MG63 (cell line): ENCODE results near the gene KRT9. TPM values are rescaled to one million over a fixed set of nuclear protein-coding genes. Genes with fewer than 3 reads are reported as not detected.
"Not testable (repeated sequence)": the region's sequence is repeated elsewhere in the genome, so short reads cannot be mapped to it uniquely, and the experiment has no call there.

Experiments used
- DNase-seq: peaks from one replicate; pipeline ENCODE4 v3.0.0-alpha.2; 2020
- H3K27me3 ChIP-seq: fragments of 250-450 bp; sonication (Bioruptor Pico); 2 replicates; pipeline ENCODE4 v1.5.1; 2020; ENCODE audit warnings: mild to moderate bottlenecking, moderate library complexity
- H3K36me3 ChIP-seq: fragments of 250-450 bp; sonication (Bioruptor Pico); 2 replicates; pipeline ENCODE4 v1.5.1; 2020; ENCODE audit warnings: mild to moderate bottlenecking, moderate library complexity
- H3K4me3 ChIP-seq: fragments of 250-450 bp; sonication (Bioruptor Pico); 2 replicates; pipeline ENCODE4 v1.5.1; 2020; ENCODE audit warnings: mild to moderate bottlenecking, moderate library complexity
- H3K9me3 ChIP-seq: fragments of 250-450 bp; sonication (Bioruptor Pico); 2 replicates; pipeline ENCODE4 v1.5.1; 2020; ENCODE audit warnings: mild to moderate bottlenecking, moderate library complexity
- total RNA-seq: library from RNA; depleted of rRNA; stranded (reverse); fragments of >200 nt; shearing (Covaris generic); gene quantifications from 2 replicates; pipeline ENCODE4 v1.2.3, GENCODE V29; 2014; ENCODE audit warnings: low replicate concordance; rRNA removed

The KRT9 gene
- not detected in 2 replicates for total RNA-seq

- H3K9me3 ChIP-seq, result no peaks in the 10 kb centered on the region
- no peaks in the 10 kb centered on the region for H3K27me3 ChIP-seq
- no peak within 1 kb of the TSS for H3K4me3 ChIP-seq
- DNase-seq, result no peak
- H3K36me3 ChIP-seq, result no peaks in the 10 kb centered on the region
Measured at GRCh38 chr17:41571561-41572434, at the start of gene KRT9. Gene KRT9 (minus strand): TSS chr17:41572059. CDS start chr17:41571992, 67 bp downstream.

- H3K9me3 ChIP-seq, H3K36me3 ChIP-seq, H3K27me3 ChIP-seq, H3K4me3 ChIP-seq, DNase-seq: not testable (repeated sequence)
Measured at GRCh38 chr17:41621435-41621817, 49.6 kb upstream of the KRT9 start.

- H3K4me3 ChIP-seq, result no peak overlapping the region
- no peaks in the 10 kb centered on the region for H3K27me3 ChIP-seq
- no peak for DNase-seq
- H3K36me3 ChIP-seq, result no peaks in the 10 kb centered on the region
- H3K9me3 ChIP-seq, result no peaks in the 10 kb centered on the region
Measured at GRCh38 chr17:41620583-41621434, 49.0 kb upstream of the KRT9 start.

- H3K27me3 ChIP-seq, H3K9me3 ChIP-seq, H3K4me3 ChIP-seq, DNase-seq, H3K36me3 ChIP-seq: not testable (repeated sequence)
Measured at GRCh38 chr17:41619927-41620582, 48.2 kb upstream of the KRT9 start.

- H3K9me3 ChIP-seq, result no peaks in the 10 kb centered on the region
- H3K36me3 ChIP-seq, result no peaks in the 10 kb centered on the region
- H3K4me3 ChIP-seq, result no peak overlapping the region
- no peaks in the 10 kb centered on the region for H3K27me3 ChIP-seq
- no peak for DNase-seq
Measured at GRCh38 chr17:41619036-41619926, 47.4 kb upstream of the KRT9 start.

- Histone ChIP-seq H3K9me3 (no peaks in the 10 kb centered on the region), H3K36me3 (no peaks in the 10 kb centered on the region), H3K4me3 (no peak overlapping the region), H3K27me3 (no peaks in the 10 kb centered on the region)
- no peak for DNase-seq
Measured at GRCh38 chr17:41618341-41619035, 46.6 kb upstream of the KRT9 start.

- no peak overlapping the region for H3K4me3 ChIP-seq
- H3K9me3 ChIP-seq, result no peaks in the 10 kb centered on the region
- no peaks in the 10 kb centered on the region for H3K27me3 ChIP-seq
- no peaks in the 10 kb centered on the region for H3K36me3 ChIP-seq
- DNase-seq, result no peak
Measured at GRCh38 chr17:41617698-41618097, 45.8 kb upstream of the KRT9 start.

GRCh38 chr17:41617136-41617535, 45.3 kb upstream of the KRT9 start:
- no peaks in the 10 kb centered on the region for H3K27me3 ChIP-seq
- no peak overlapping the region for H3K4me3 ChIP-seq
- H3K36me3 ChIP-seq, result no peaks in the 10 kb centered on the region
- H3K9me3 ChIP-seq, result no peaks in the 10 kb centered on the region
- no peak for DNase-seq

GRCh38 chr17:41616486-41616885, 44.6 kb upstream of the KRT9 start:
- DNase-seq, H3K36me3 ChIP-seq, H3K4me3 ChIP-seq, H3K27me3 ChIP-seq, H3K9me3 ChIP-seq: not testable (repeated sequence)

- H3K4me3 ChIP-seq, result no peak overlapping the region
- H3K27me3 ChIP-seq, result no peaks in the 10 kb centered on the region
- DNase-seq, result no peak
Measured at GRCh38 chr17:41615454-41615853, 43.6 kb upstream of the KRT9 start.

GRCh38 chr17:41614767-41615166, 42.9 kb upstream of the KRT9 start:
- H3K9me3 ChIP-seq, H3K36me3 ChIP-seq, H3K4me3 ChIP-seq, DNase-seq, H3K27me3 ChIP-seq: not testable (repeated sequence)

More at GRCh38 chr17:41615454-41615853, 43.6 kb upstream of the KRT9 start:
- Histone ChIP-seq H3K36me3 (no peaks in the 10 kb centered on the region), H3K9me3 (no peaks in the 10 kb centered on the region)

- no peaks in the 10 kb centered on the region for H3K36me3 ChIP-seq
- H3K9me3 ChIP-seq, result no peaks in the 10 kb centered on the region
- H3K4me3 ChIP-seq, result no peak overlapping the region
- no peaks in the 10 kb centered on the region for H3K27me3 ChIP-seq
- DNase-seq, result no peak
Measured at GRCh38 chr17:41614098-41614497, 42.2 kb upstream of the KRT9 start.

- H3K9me3 ChIP-seq, result no peaks in the 10 kb centered on the region
- H3K27me3 ChIP-seq, result no peaks in the 10 kb centered on the region
- DNase-seq, result no peak
- no peaks in the 10 kb centered on the region for H3K36me3 ChIP-seq
- no peak overlapping the region for H3K4me3 ChIP-seq
Measured at GRCh38 chr17:41613277-41614082, 41.6 kb upstream of the KRT9 start.

GRCh38 chr17:41612376-41613160, 40.7 kb upstream of the KRT9 start, which contains the start of gene KRT16:
Gene KRT16 (minus strand): TSS chr17:41612767. CDS start chr17:41612688, 79 bp downstream.
- H3K4me3 ChIP-seq, H3K9me3 ChIP-seq, H3K27me3 ChIP-seq, H3K36me3 ChIP-seq: not testable (repeated sequence)
- DNase-seq, result peak; percentile 63
